OCI-LY7 (cell line): Measurements from ENCODE around the gene SGTA. TPM values are rescaled to one million over a fixed set of nuclear protein-coding genes. Genes with fewer than 3 reads are reported as not detected.
"Not testable (repeated sequence)": the region's sequence is repeated elsewhere in the genome, so short reads cannot be mapped to it uniquely, and the experiment has no call there.

ENCODE experiments used
- BruUV-seq: library from RNA; stranded (reverse); fragments of 400-500 nt; replicated peaks from 2 replicates; lab custom pipeline; 2021; lab: Mats Ljungman, UMichigan
- CTCF ChIA-PET: fragments of 300-600 bp; sonication (Branson Sonifier 250); formaldehyde crosslinking; loops from one replicate; lab custom pipeline; 2022; ENCODE audit warnings: antibody characterized with exemption; ENCODE audit not compliant: unreplicated experiment; lab: Charles Lee
- POLR2A ChIA-PET: fragments of 300-600 bp; sonication (Branson Sonifier 250); formaldehyde crosslinking; loops from one replicate; lab custom pipeline; 2022; ENCODE audit warnings: antibody characterized with exemption; lab: Charles Lee
- DNase-seq: peaks from one replicate; pipeline ENCODE4 v3.0.0-alpha.2; 2015; ENCODE audit warnings: low spot score
- H2AFZ ChIP-seq: fragments of 200-600 bp; sonication (generic), shearing (Covaris generic); 2 replicates; pipeline ENCODE4 v1.6.1; 2014; ENCODE audit warnings: mild to moderate bottlenecking, antibody characterized with exemption, low read length, moderate library complexity
- H3K27ac ChIP-seq: fragments of 200-600 bp; sonication (generic); 2 replicates; pipeline ENCODE4 v1.5.1; 2014; ENCODE audit warnings: mixed run types, low read depth, mild to moderate bottlenecking, moderate library complexity, low read length, inconsistent platforms; ENCODE audit not compliant: poor library complexity, severe bottlenecking
- H3K36me3 ChIP-seq: fragments of 200-600 bp; sonication (generic); 2 replicates; pipeline ENCODE4 v1.6.1; 2014; ENCODE audit warnings: mild to moderate bottlenecking, antibody characterized with exemption, low read length, moderate library complexity, mixed read lengths; ENCODE audit not compliant: insufficient read depth
- H3K4me1 ChIP-seq: fragments of 200-600 bp; sonication (generic); 2 replicates; pipeline ENCODE4 v1.5.1; 2014; ENCODE audit warnings: mild to moderate bottlenecking, low read length; ENCODE audit not compliant: insufficient read depth, poor library complexity, severe bottlenecking
- H3K4me2 ChIP-seq: fragments of 200-600 bp; sonication (generic); 2 replicates; pipeline ENCODE4 v1.6.1; 2014; ENCODE audit warnings: mild to moderate bottlenecking, low read length
- H3K4me3 ChIP-seq: fragments of 200-600 bp; sonication (generic); 2 replicates; pipeline ENCODE4 v1.5.1; 2014; ENCODE audit warnings: mild to moderate bottlenecking, low read depth, low read length; ENCODE audit not compliant: poor library complexity, severe bottlenecking
- H3K79me2 ChIP-seq: fragments of 200-600 bp; sonication (generic); 2 replicates; pipeline ENCODE4 v1.6.1; 2016; ENCODE audit warnings: low read depth, mild to moderate bottlenecking, low read length, moderate library complexity, mixed read lengths; ENCODE audit not compliant: insufficient read depth
- H3K9me2 ChIP-seq: fragments of 200-600 bp; sonication (generic); 2 replicates; pipeline ENCODE4 v1.6.1; 2016; ENCODE audit warnings: mild to moderate bottlenecking, low read length, mixed read lengths; ENCODE audit not compliant: insufficient read depth
- H3K9me3 ChIP-seq: fragments of 200-600 bp; sonication (generic); 2 replicates; pipeline ENCODE4 v1.6.1; 2014; ENCODE audit warnings: mild to moderate bottlenecking, mixed run types, low read length, mixed read lengths
- H4K20me1 ChIP-seq: fragments of 200-600 bp; sonication (generic); 2 replicates; pipeline ENCODE4 v1.6.1; 2014; ENCODE audit warnings: mild to moderate bottlenecking, antibody characterized with exemption, low read length, moderate library complexity, mixed read lengths; ENCODE audit not compliant: insufficient read depth
- EZH2phosphoT487 ChIP-seq: fragments of 200-600 bp; sonication (generic); IDR thresholded peaks from 2 replicates; pipeline ENCODE4 v1.6.1; 2018; ENCODE audit warnings: low read depth, borderline replicate concordance, mild to moderate bottlenecking, mixed run types, antibody characterized with exemption, low read length, moderate library complexity, mixed read lengths
- intact Hi-C: fragments of 100-400 bp; cut with micrococcal nuclease; formaldehyde crosslinking; loops from one replicate; pipeline ENCODE4 v1.10.0; 2022; ENCODE audit not compliant: unreplicated experiment
- total RNA-seq, 2 experiments: library from RNA; depleted of rRNA in 1 of 2; stranded (reverse); fragments of >200 nt in 1 of 2; shearing (Covaris generic) in 1 of 2; gene quantifications; 2 replicates each; pipeline ENCODE4 v1.2.3, GENCODE V29; 2014 to 2022
- TF ChIP-seq, protein P1 (sequence below): fragments of 200-600 bp; sonication (generic); conservative IDR thresholded peaks from 2 replicates; pipeline ENCODE4 v1.5.1; 2014; ENCODE audit warnings: mild to moderate bottlenecking, antibody characterized with exemption, low read length, moderate library complexity, mixed read lengths

The SGTA gene
- total RNA-seq, 2 experiments from 2014 or later: 68.2 to 82.4 TPM

GRCh38 chr19:2714531-2715269, 68.4 kb downstream of the SGTA start:
- Histone ChIP-seq H3K9me2 (no peaks in the 10 kb centered on the region), H3K4me1 (peaks cover 29% of the 10 kb centered on the region), H3K9me3 (0 out of 2 replicates have a peak, but pooled peaks cover 7% of the 10 kb centered on the region), H3K79me2 (no peaks in the 10 kb centered on the region), H3K4me3 (no peak overlapping the region), H2AFZ (no peak overlapping the region), H4K20me1 (no peaks in the 10 kb centered on the region), H3K4me2 (no peak overlapping the region), H3K36me3 (no peaks in the 10 kb centered on the region), H3K27ac (no peak overlapping the region)
- intact Hi-C loops: no loop called here
- no peak for TF ChIP-seq EZH2phosphoT487
- TF ChIP-seq, protein P1, sequence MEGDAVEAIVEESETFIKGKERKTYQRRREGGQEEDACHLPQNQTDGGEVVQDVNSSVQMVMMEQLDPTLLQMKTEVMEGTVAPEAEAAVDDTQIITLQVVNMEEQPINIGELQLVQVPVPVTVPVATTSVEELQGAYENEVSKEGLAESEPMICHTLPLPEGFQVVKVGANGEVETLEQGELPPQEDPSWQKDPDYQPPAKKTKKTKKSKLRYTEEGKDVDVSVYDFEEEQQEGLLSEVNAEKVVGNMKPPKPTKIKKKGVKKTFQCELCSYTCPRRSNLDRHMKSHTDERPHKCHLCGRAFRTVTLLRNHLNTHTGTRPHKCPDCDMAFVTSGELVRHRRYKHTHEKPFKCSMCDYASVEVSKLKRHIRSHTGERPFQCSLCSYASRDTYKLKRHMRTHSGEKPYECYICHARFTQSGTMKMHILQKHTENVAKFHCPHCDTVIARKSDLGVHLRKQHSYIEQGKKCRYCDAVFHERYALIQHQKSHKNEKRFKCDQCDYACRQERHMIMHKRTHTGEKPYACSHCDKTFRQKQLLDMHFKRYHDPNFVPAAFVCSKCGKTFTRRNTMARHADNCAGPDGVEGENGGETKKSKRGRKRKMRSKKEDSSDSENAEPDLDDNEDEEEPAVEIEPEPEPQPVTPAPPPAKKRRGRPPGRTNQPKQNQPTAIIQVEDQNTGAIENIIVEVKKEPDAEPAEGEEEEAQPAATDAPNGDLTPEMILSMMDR: no peak
- ChIA-PET POLR2A (no interaction called here), CTCF (no interaction called here)
- DNase-seq: no peak
- no TSS peak for BruUV-seq

DNA sequence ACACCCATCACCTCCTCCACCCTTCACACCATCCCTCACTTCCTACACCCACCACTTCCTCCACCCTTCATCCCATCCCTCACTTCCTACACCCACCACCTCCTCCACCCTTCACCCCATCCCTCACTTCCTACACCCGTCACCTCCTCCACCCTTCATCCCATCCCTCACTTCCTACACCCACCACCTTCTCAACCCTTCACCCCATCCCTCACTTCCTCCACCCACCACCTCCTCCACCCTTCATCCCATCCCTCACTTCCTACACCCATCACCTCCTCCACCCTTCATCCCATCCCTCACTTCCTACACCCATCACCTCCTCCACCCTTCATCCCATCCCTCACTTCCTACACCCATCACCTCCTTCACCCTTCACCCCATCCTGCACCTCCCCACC, 69.0 kb downstream of the SGTA start:
- H3K4me2 ChIP-seq, BruUV-seq, H3K36me3 ChIP-seq, intact Hi-C loops, POLR2A ChIA-PET, H3K79me2 ChIP-seq, H2AFZ ChIP-seq, CTCF ChIA-PET, H3K4me3 ChIP-seq, H3K27ac ChIP-seq, H4K20me1 ChIP-seq, DNase-seq, H3K9me2 ChIP-seq, H3K9me3 ChIP-seq: not testable (repeated sequence)
- peaks cover 28% of the 10 kb centered on the region for H3K4me1 ChIP-seq

DNA sequence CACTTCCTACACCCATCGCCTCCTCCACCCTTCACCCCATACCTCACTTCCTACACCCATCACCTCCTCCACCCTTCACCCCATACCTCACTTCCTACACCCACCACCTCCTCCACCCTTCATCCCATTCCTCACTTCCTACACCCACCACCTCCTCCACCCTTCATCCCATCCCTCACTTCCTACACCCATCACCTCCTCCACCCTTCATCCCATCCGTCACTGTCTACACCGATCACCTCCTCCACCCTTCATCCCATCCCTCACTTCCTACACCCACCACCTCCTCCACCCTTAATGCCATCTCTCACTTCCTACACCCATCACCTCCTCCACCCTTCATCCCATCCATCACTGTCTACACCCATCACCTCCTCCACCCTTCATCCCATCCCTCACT, 69.9 kb downstream of the SGTA start:
- H3K9me3 ChIP-seq, H2AFZ ChIP-seq, H3K27ac ChIP-seq, H3K79me2 ChIP-seq, H4K20me1 ChIP-seq, DNase-seq, CTCF ChIA-PET, BruUV-seq, intact Hi-C loops, POLR2A ChIA-PET, H3K9me2 ChIP-seq, H3K4me3 ChIP-seq, H3K4me2 ChIP-seq, H3K36me3 ChIP-seq: not testable (repeated sequence)
- H3K4me1 ChIP-seq: peaks cover 26% of the 10 kb centered on the region
